ENCODE data around the gene ECHDC3. TPM values are rescaled to one million over a fixed set of nuclear protein-coding genes. Genes with fewer than 3 reads are reported as not detected.
A peak's percentile ranks its signal among the peaks of the same experiment; 100 is the strongest.

ECHDC3 gene
- total and polyA plus RNA-seq, 2 experiments from 2014 or later, result 0.97 to 1.8 TPM

DNA sequence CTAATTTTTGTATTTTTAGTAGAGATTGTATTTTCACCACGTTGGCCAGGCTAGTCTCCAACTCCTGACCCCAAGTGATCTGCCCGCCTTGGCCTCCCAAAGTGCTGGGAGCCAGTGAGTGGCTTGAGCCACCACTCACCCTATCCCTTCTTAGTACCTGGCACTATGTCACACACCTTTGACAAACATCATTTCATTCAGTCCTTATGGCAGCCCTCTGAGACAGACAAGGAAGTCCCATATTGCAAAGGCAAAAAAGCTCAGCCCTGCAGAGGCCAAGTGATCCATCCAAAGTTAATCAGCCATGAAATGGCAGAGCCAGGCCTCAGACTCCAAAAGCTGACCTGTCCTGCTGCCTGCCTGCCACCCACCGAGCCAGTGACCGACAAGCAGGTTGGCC is 39.9 kb upstream of the ECHDC3 start:
- H3K4me3 ChIP-seq, result no peak overlapping the region
- H3K9me3 ChIP-seq (ENCODE audit: low read depth), result no peaks in the 10 kb centered on the region
- no peaks in the 10 kb centered on the region for H3F3A ChIP-seq (ENCODE audit: insufficient read depth)
- in situ Hi-C loops (cut with MboI), result no loop called here
- H3K9me2 ChIP-seq (ENCODE audit: insufficient read depth), result no peaks in the 10 kb centered on the region
- no peaks in the 10 kb centered on the region for H3K4me1 ChIP-seq (ENCODE audit: insufficient read depth)
- no peaks in the 10 kb centered on the region; the same call in 1 of the 2 replicates for H3K27me3 ChIP-seq (replicated peaks; ENCODE audit: insufficient read depth)
- no peaks in the 10 kb centered on the region for H4K20me1 ChIP-seq (ENCODE audit: insufficient read depth)
- no peak overlapping the region for H3K4me2 ChIP-seq (ENCODE audit: unreplicated experiment)
- TF ChIP-seq EZH2 (IDR thresholded peaks at IDR 0.05; ENCODE audit: insufficient read depth, poor library complexity, severe bottlenecking) (no peak), EZH2phosphoT487 (IDR thresholded peaks at IDR 0.05; ENCODE audit: insufficient read depth, low read depth) (no peak)
- H2AFZ ChIP-seq, result no peak overlapping the region
- no peaks in the 10 kb centered on the region for H3K79me2 ChIP-seq (ENCODE audit: insufficient read depth)
- 76 to 81% methylated on average over 4 of the region's 4 CpGs for WGBS, 2 experiments (ENCODE audit: low coverage in 1 of 2, low lambda C conversion rate in 2 of 2, missing lambda C conversion rate in 2 of 2)
- H3K36me3 ChIP-seq (ENCODE audit: low read depth), result no peaks in the 10 kb centered on the region
- no peak overlapping the region for H3K27ac ChIP-seq
- no peak for DNase-seq
- H3K9ac ChIP-seq, result no peak overlapping the region

DNA sequence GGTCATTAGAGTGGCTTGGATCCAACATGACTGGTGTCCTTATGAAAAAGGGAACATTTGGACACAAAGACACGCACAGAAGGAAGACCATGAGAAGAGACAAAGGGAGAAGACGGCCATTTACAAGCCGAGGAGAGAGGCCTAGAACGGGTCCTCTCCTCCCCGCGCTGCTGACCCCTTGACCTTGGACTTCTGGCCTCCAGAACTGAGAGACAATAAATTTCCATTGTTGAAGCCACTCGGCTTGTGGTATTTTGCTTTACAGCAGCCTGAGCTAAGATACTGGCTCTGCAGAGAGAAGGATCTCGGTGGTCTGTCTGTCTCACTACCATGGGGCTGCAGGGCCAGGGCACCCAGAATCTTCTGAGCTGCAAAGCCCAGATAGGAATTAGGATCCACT is 38.1 kb upstream of the ECHDC3 start:
- no peak overlapping the region for H3K4me2 ChIP-seq (ENCODE audit: unreplicated experiment)
- DNase-seq, result no peak

DNA sequence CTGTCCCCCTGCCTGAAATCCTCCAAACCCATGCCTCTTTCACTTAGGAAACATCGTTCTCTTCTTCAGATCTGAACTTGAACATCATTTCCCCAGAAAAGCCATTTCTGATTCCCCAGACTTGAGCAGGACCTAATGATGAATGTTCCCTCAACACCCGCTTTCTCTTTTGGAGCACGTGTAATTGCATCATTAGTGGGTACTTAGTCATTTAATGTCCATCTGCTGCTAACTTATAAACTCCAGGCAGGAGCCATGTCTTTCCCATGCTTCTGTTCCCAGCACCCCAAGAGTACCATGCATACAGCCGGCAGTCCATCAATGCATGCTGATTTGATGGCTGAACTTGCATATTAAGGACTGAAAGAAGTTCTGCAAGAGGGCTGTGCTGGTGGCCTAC is 36.5 kb upstream of the ECHDC3 start:
- H3K79me2 ChIP-seq (ENCODE audit: insufficient read depth), result no peaks in the 10 kb centered on the region
- no peak for TF ChIP-seq EZH2 (IDR thresholded peaks at IDR 0.05; ENCODE audit: insufficient read depth, poor library complexity, severe bottlenecking)
- no peak for TF ChIP-seq EZH2phosphoT487 (IDR thresholded peaks at IDR 0.05; ENCODE audit: insufficient read depth, low read depth)
- no peak overlapping the region for H3K4me3 ChIP-seq
- H3K36me3 ChIP-seq (ENCODE audit: low read depth), result no peaks in the 10 kb centered on the region
- in situ Hi-C loops (cut with MboI), result no loop called here
- H3K9me2 ChIP-seq (ENCODE audit: insufficient read depth), result no peaks in the 10 kb centered on the region
- H3K4me2 ChIP-seq (ENCODE audit: unreplicated experiment), result no peak overlapping the region
- H2AFZ ChIP-seq, result no peak overlapping the region
- H3K27me3 ChIP-seq (replicated peaks; ENCODE audit: insufficient read depth), result no peaks in the 10 kb centered on the region; the same call in 1 of the 2 replicates
- H3K4me1 ChIP-seq (ENCODE audit: insufficient read depth), result no peaks in the 10 kb centered on the region
- no peaks in the 10 kb centered on the region for H3K9me3 ChIP-seq (ENCODE audit: low read depth)
- H4K20me1 ChIP-seq (ENCODE audit: insufficient read depth), result no peaks in the 10 kb centered on the region
- WGBS, 2 experiments (ENCODE audit: low coverage in 1 of 2, low lambda C conversion rate in 2 of 2, missing lambda C conversion rate in 2 of 2), result 64 to 65% methylated on average over 4 of the region's 4 CpGs
- H3F3A ChIP-seq (ENCODE audit: insufficient read depth), result no peaks in the 10 kb centered on the region
- peak; percentile 29 for DNase-seq
- no peak overlapping the region for H3K9ac ChIP-seq
- no peak overlapping the region for H3K27ac ChIP-seq

More for the DNA sequence above, 38.1 kb upstream of the ECHDC3 start:
- Histone ChIP-seq H2AFZ (no peak overlapping the region), H3K27me3 (replicated peaks; ENCODE audit: insufficient read depth) (no peaks in the 10 kb centered on the region; the same call in 1 of the 2 replicates), H3K4me3 (no peak overlapping the region), H3K36me3 (ENCODE audit: low read depth) (no peaks in the 10 kb centered on the region), H3K27ac (no peak overlapping the region), H3K79me2 (ENCODE audit: insufficient read depth) (no peaks in the 10 kb centered on the region), H4K20me1 (ENCODE audit: insufficient read depth) (no peaks in the 10 kb centered on the region), H3F3A (ENCODE audit: insufficient read depth) (no peaks in the 10 kb centered on the region), H3K9ac (no peak overlapping the region), H3K9me2 (ENCODE audit: insufficient read depth) (no peaks in the 10 kb centered on the region), H3K9me3 (ENCODE audit: low read depth) (no peaks in the 10 kb centered on the region), H3K4me1 (ENCODE audit: insufficient read depth) (no peaks in the 10 kb centered on the region)
- in situ Hi-C loops (cut with MboI), result no loop called here
- no peak for TF ChIP-seq EZH2phosphoT487 (IDR thresholded peaks at IDR 0.05; ENCODE audit: insufficient read depth, low read depth)
- TF ChIP-seq EZH2 (IDR thresholded peaks at IDR 0.05; ENCODE audit: insufficient read depth, poor library complexity, severe bottlenecking), result no peak
- 54 to 63% methylated on average over 8 of the region's 8 CpGs for WGBS, 2 experiments (ENCODE audit: low coverage in 1 of 2, low lambda C conversion rate in 2 of 2, missing lambda C conversion rate in 2 of 2)

DNA sequence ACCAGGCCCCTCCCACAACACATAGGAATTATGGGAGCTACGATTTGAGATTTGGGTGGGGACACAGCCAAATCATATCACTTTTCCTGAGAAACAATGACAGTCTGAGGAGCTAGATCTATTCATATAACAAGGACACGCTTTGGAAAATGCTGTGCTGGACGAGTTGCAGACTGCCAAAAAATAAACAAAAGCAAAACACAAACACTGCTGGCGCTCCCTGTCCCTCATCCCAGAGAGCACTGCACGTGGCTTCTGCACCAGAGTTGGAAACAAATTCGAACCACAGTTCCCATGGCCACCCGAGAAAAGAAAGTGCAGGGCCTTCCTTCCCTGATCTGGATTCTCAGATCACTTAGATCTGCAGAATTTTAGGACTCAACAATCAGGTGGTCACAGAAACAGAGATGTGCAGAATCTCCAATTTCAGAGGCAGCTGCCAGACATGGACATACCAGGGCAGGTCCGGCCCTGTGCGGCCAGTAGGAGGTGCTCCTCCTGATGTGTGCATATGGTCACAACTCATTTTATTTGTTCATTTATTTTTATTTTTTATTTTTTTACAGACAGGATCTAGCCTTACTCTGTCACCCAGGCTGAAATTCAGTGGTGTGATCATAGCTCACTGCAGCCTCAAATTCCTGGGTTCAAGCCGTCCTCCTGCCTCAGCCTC is 35.2 kb upstream of the ECHDC3 start:
- H3K9ac ChIP-seq, result no peak overlapping the region
- in situ Hi-C loops (cut with MboI), result no loop called here
- no peaks in the 10 kb centered on the region for H4K20me1 ChIP-seq (ENCODE audit: insufficient read depth)
- no peaks in the 10 kb centered on the region; the same call in 1 of the 2 replicates for H3K27me3 ChIP-seq (replicated peaks; ENCODE audit: insufficient read depth)
- H3K4me3 ChIP-seq, result no peak overlapping the region
- 35 to 36% methylated on average over 10 of the region's 10 CpGs for WGBS, 2 experiments (ENCODE audit: low coverage in 1 of 2, low lambda C conversion rate in 2 of 2, missing lambda C conversion rate in 2 of 2)
- H3K9me3 ChIP-seq (ENCODE audit: low read depth), result no peaks in the 10 kb centered on the region
- no peak for DNase-seq
- no peaks in the 10 kb centered on the region for H3K9me2 ChIP-seq (ENCODE audit: insufficient read depth)
- H3F3A ChIP-seq (ENCODE audit: insufficient read depth), result no peaks in the 10 kb centered on the region
- no peaks in the 10 kb centered on the region for H3K36me3 ChIP-seq (ENCODE audit: low read depth)
- no peaks in the 10 kb centered on the region for H3K79me2 ChIP-seq (ENCODE audit: insufficient read depth)
- H3K4me2 ChIP-seq (ENCODE audit: unreplicated experiment), result no peak overlapping the region
- no peak for TF ChIP-seq EZH2 (IDR thresholded peaks at IDR 0.05; ENCODE audit: insufficient read depth, poor library complexity, severe bottlenecking)
- no peak for TF ChIP-seq EZH2phosphoT487 (IDR thresholded peaks at IDR 0.05; ENCODE audit: insufficient read depth, low read depth)
- no peaks in the 10 kb centered on the region for H3K4me1 ChIP-seq (ENCODE audit: insufficient read depth)
- H3K27ac ChIP-seq, result no peak overlapping the region
- no peak overlapping the region for H2AFZ ChIP-seq
